KMS-11 (cell line): ENCODE measurements around the gene PCCB.

Experiments
- H2AFZ ChIP-seq: fragments of 200-600 bp; sonication (generic); 2 replicates; pipeline ENCODE4 v1.6.1; 2016; ENCODE audit warnings: antibody characterized with exemption, mixed run types, low read depth
- H3K27ac ChIP-seq: fragments of 200-600 bp; sonication (generic); 2 replicates; pipeline ENCODE4 v1.6.1; 2016; ENCODE audit warnings: mild to moderate bottlenecking, mixed run types
- H3K27me3 ChIP-seq: fragments of 200-600 bp; sonication (generic); 2 replicates; pipeline ENCODE4 v1.6.1; 2017; ENCODE audit warnings: mild to moderate bottlenecking, low read depth, mixed run types, moderate library complexity; ENCODE audit not compliant: insufficient read depth
- H3K36me3 ChIP-seq: fragments of 200-600 bp; sonication (generic); 2 replicates; pipeline ENCODE4 v1.6.1; 2017; ENCODE audit warnings: mild to moderate bottlenecking, mixed run types; ENCODE audit not compliant: insufficient read depth
- H3K4me1 ChIP-seq: fragments of 200-600 bp; sonication (generic); 2 replicates; pipeline ENCODE4 v1.6.1; 2016; ENCODE audit warnings: mild to moderate bottlenecking, low read depth, mixed run types; ENCODE audit not compliant: poor library complexity, severe bottlenecking
- H3K4me2 ChIP-seq: fragments of 200-600 bp; sonication (generic); 2 replicates; pipeline ENCODE4 v1.7.0; 2016; ENCODE audit warnings: mild to moderate bottlenecking, mixed run types
- H3K4me3 ChIP-seq: fragments of 200-600 bp; sonication (generic); IDR thresholded peaks from 2 replicates; pipeline ENCODE4 v1.6.1; 2017; ENCODE audit warnings: low read depth, low read length, mixed read lengths; ENCODE audit not compliant: insufficient read depth
- H3K79me2 ChIP-seq: fragments of 200-600 bp; sonication (generic); 2 replicates; pipeline ENCODE4 v1.6.1; 2016; ENCODE audit warnings: low read depth, mixed run types; ENCODE audit not compliant: insufficient read depth
- H3K9ac ChIP-seq: fragments of 200-600 bp; sonication (generic); 2 replicates; pipeline ENCODE4 v1.6.1; 2016; ENCODE audit warnings: mild to moderate bottlenecking, mixed run types
- H4K20me1 ChIP-seq: fragments of 200-600 bp; sonication (generic); 2 replicates; pipeline ENCODE4 v1.6.1; 2016; ENCODE audit warnings: mild to moderate bottlenecking, mixed run types; ENCODE audit not compliant: insufficient read depth
- CTCF ChIP-seq: fragments of 200-600 bp; sonication (generic); conservative IDR thresholded peaks from 2 replicates; pipeline ENCODE4 v1.6.1; 2017; ENCODE audit warnings: low read depth, mild to moderate bottlenecking, antibody characterized with exemption, low read length, moderate library complexity, mixed read lengths

PCCB gene

GRCh38 chr3:136280961-136281360 lies 30.8 kb downstream of the PCCB start:
- no peak overlapping the region for H3K9ac ChIP-seq
- no peaks in the 10 kb centered on the region for H3K36me3 ChIP-seq
- no peak overlapping the region for H3K4me3 ChIP-seq
- no peaks in the 10 kb centered on the region for H4K20me1 ChIP-seq
- H2AFZ ChIP-seq, result no peak overlapping the region
- H3K27me3 ChIP-seq, result no peaks in the 10 kb centered on the region
- peaks cover 15% of the 10 kb centered on the region for H3K4me1 ChIP-seq
- no peak for TF ChIP-seq CTCF
- no peak overlapping the region for H3K4me2 ChIP-seq
- H3K27ac ChIP-seq, result no peak overlapping the region
- no peaks in the 10 kb centered on the region for H3K79me2 ChIP-seq

GRCh38 chr3:136281966-136282520 lies 31.9 kb downstream of the PCCB start:
- Histone ChIP-seq H3K4me2 (no peak overlapping the region), H3K27me3 (no peaks in the 10 kb centered on the region), H3K4me1 (peaks cover 15% of the 10 kb centered on the region), H3K36me3 (no peaks in the 10 kb centered on the region), H3K9ac (no peak overlapping the region), H3K27ac (no peak overlapping the region), H4K20me1 (no peaks in the 10 kb centered on the region), H2AFZ (no peak overlapping the region), H3K79me2 (no peaks in the 10 kb centered on the region), H3K4me3 (no peak overlapping the region)
- TF ChIP-seq CTCF, result no peak

GRCh38 chr3:136283627-136284026 lies 33.5 kb downstream of the PCCB start:
- no peaks in the 10 kb centered on the region for H3K79me2 ChIP-seq
- no peak overlapping the region for H3K4me2 ChIP-seq
- H3K27me3 ChIP-seq, result no peaks in the 10 kb centered on the region
- H2AFZ ChIP-seq, result no peak overlapping the region
- TF ChIP-seq CTCF, result no peak
- H4K20me1 ChIP-seq, result no peaks in the 10 kb centered on the region
- no peak overlapping the region for H3K4me3 ChIP-seq
- H3K9ac ChIP-seq, result no peak overlapping the region
- H3K4me1 ChIP-seq, result peaks cover 7% of the 10 kb centered on the region
- H3K36me3 ChIP-seq, result no peaks in the 10 kb centered on the region
- H3K27ac ChIP-seq, result no peak overlapping the region

- Histone ChIP-seq H3K9ac (no peak overlapping the region), H3K36me3 (no peaks in the 10 kb centered on the region), H2AFZ (no peak overlapping the region), H3K4me2 (no peak overlapping the region), H3K4me3 (no peak overlapping the region), H3K4me1 (no peaks in the 10 kb centered on the region), H4K20me1 (no peaks in the 10 kb centered on the region), H3K79me2 (0 out of 2 replicates have a peak, but pooled peaks cover 5% of the 10 kb centered on the region), H3K27me3 (no peaks in the 10 kb centered on the region), H3K27ac (no peak overlapping the region)
- TF ChIP-seq CTCF, result no peak
These were observed 41.2 kb downstream of the PCCB start for GRCh38 chr3:136291302-136291701.
